PFSK-1 (cell line): ENCODE data around the gene NR6A1.

ENCODE experiments used
- POLR2AphosphoS5 ChIP-seq: IDR thresholded peaks from 2 replicates; pipeline ENCODE4 v1.6.1; 2012; ENCODE audit warnings: low read depth, mild to moderate bottlenecking, control low read depth, low read length, moderate library complexity
- REST ChIP-seq, 2 experiments: IDR thresholded peaks; 2 replicates each; pipeline versions ENCODE4 v1.6.1 to v1.8.0; 2011 to 2012; ENCODE audit warnings: low read depth in 2 of 2, low read length in 2 of 2, control low read depth in 1 of 2, inconsistent platforms in 1 of 2, mild to moderate bottlenecking in 1 of 2, moderate library complexity in 1 of 2; ENCODE audit not compliant: insufficient read depth in 1 of 2
- SIN3A ChIP-seq: IDR thresholded peaks from 2 replicates; pipeline ENCODE4 v1.6.1; 2012; ENCODE audit warnings: mild to moderate bottlenecking, low read length, moderate library complexity, borderline replicate concordance; ENCODE audit not compliant: insufficient read depth
- TAF1 ChIP-seq: IDR thresholded peaks from 2 replicates; pipeline ENCODE4 v1.6.1; 2012; ENCODE audit warnings: low read length, control low read depth, borderline replicate concordance; ENCODE audit not compliant: insufficient read depth

GRCh38 chr9:124815601-124816000 lies 44.5 kb upstream of the NR6A1 start:
- TF ChIP-seq POLR2AphosphoS5 (no peak), TAF1 (no peak), SIN3A (no peak), REST (IDR thresholded peaks at IDR 0.05; ENCODE audit: insufficient read depth in 1 of 2, low read depth in 2 of 2, low read length in 2 of 2) (no peak)
